Stimulated activated memory B cell treated with anti-CD40 and anti-IgM and Interleukin-4, amounts not matched to agents 10 μg/mL and 1 μg/mL and 100 μg/mL, for 72 hours (primary cell): Measurements from ENCODE around the gene GRIK5.
A peak's percentile ranks its signal among the peaks of the same experiment; 100 is the strongest.

ENCODE experiments used
- ATAC-seq: fragments of 150-1000 bp; cut with Tn5 transposase; 2 replicates; pipeline ENCODE4 v1.10.0; 2021
- H3K27ac Mint-ChIP-seq: one replicate; pipeline ENCODE4 v1.8.0; 2022; ENCODE audit warnings: mild to moderate bottlenecking, mixed read lengths
- H3K27me3 Mint-ChIP-seq: one replicate; pipeline ENCODE4 v1.8.0; 2022; ENCODE audit warnings: mixed read lengths
- H3K36me3 Mint-ChIP-seq: one replicate; pipeline ENCODE4 v1.8.0; 2022; ENCODE audit warnings: mixed read lengths
- H3K4me1 Mint-ChIP-seq: one replicate; pipeline ENCODE4 v1.8.0; 2022; ENCODE audit warnings: mixed read lengths
- H3K4me3 Mint-ChIP-seq: one replicate; pipeline ENCODE4 v1.8.0; 2022; ENCODE audit warnings: mild to moderate bottlenecking, moderate library complexity, mixed read lengths
- H3K9me3 Mint-ChIP-seq: one replicate; pipeline ENCODE4 v1.8.0; 2022; ENCODE audit warnings: mixed read lengths

GRIK5 gene

GRCh38 chr19:41959056-41960053 lies 110.7 kb downstream of the GRIK5 start, which contains the start of gene RABAC1:
TSS of gene RABAC1 (minus strand) at chr19:41959321. CDS start at chr19:41959292, 29 bp downstream.
- ATAC-seq: peak; percentile 96
- H3K9me3 Mint-ChIP-seq: no peaks in the 10 kb centered on the region

DNA sequence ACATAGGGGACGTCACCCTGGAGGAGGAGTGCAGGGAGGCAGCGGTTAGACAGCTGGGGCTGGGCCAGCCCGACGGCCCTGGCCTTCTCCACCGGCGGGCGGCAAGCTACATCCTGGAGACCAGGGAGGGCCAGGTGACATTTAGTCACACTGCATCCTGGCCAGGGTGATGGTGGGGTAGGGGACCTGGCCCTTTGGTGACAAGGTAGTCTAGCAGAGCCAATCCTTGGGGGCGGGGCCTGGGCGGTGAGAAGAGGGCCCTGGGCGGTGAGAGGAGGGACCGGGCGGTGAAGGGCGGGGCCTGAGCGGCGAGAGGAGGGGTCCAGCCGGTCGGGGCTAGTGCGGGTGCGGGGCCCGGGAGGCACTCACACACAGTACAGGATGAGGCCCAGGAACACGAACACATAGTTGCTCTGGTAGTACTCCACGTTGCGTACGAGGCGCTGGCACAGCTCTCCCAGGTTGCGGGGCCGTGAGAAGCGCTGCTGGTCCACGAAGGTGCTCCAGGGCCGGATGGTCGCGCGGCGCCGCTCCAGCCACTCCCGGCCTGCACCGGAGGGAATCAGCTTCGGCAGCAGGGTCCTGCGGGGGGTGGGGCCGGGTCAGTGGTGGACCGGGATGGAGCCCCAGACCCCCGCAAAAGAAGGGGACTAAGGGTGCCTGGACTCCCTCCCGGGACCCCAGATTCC lies 111.5 kb downstream of the GRIK5 start:
- Mint-ChIP-seq H3K4me3 (peak overlapping the region; percentile 90), H3K36me3 (peaks cover 5% of the 10 kb centered on the region), H3K9me3 (no peaks in the 10 kb centered on the region), H3K27me3 (no peaks in the 10 kb centered on the region), H3K4me1 (peaks cover 17% of the 10 kb centered on the region), H3K27ac (peak overlapping the region; percentile 60)
- ATAC-seq: peak; percentile 84

More at GRCh38 chr19:41959056-41960053, 110.7 kb downstream of the GRIK5 start, which contains the start of gene RABAC1:
- Mint-ChIP-seq H3K4me3 (peak within 1 kb of the TSS; percentile 90), H3K27ac (peak within 1 kb of the TSS; percentile 60), H3K4me1 (peaks cover 17% of the 10 kb centered on the region), H3K27me3 (no peaks in the 10 kb centered on the region), H3K36me3 (peaks cover 5% of the 10 kb centered on the region)

- peak; percentile 69 for ATAC-seq
- H3K36me3 Mint-ChIP-seq: peaks cover 5% of the 10 kb centered on the region
- H3K4me1 Mint-ChIP-seq: peaks cover 17% of the 10 kb centered on the region
- no peaks in the 10 kb centered on the region for H3K27me3 Mint-ChIP-seq
- H3K9me3 Mint-ChIP-seq: no peaks in the 10 kb centered on the region
- H3K4me3 Mint-ChIP-seq: peak overlapping the region; percentile 90
- peak overlapping the region; percentile 60 for H3K27ac Mint-ChIP-seq
Measured at GRCh38 chr19:41957838-41958366, 112.1 kb downstream of the GRIK5 start.

- no peaks in the 10 kb centered on the region for H3K27me3 Mint-ChIP-seq
- peaks cover 18% of the 10 kb centered on the region for H3K4me1 Mint-ChIP-seq
- peaks cover 5% of the 10 kb centered on the region for H3K36me3 Mint-ChIP-seq
- H3K9me3 Mint-ChIP-seq: no peaks in the 10 kb centered on the region
- H3K27ac Mint-ChIP-seq: peak overlapping the region; percentile 60
- H3K4me3 Mint-ChIP-seq: no peak overlapping the region
- no peak for ATAC-seq
Measured at GRCh38 chr19:41957161-41957837, 112.7 kb downstream of the GRIK5 start.

- no peak overlapping the region for H3K4me3 Mint-ChIP-seq
- peaks cover 5% of the 10 kb centered on the region for H3K36me3 Mint-ChIP-seq
- ATAC-seq: no peak
- no peak overlapping the region for H3K27ac Mint-ChIP-seq
- H3K27me3 Mint-ChIP-seq: no peaks in the 10 kb centered on the region
- no peaks in the 10 kb centered on the region for H3K9me3 Mint-ChIP-seq
- peaks cover 25% of the 10 kb centered on the region for H3K4me1 Mint-ChIP-seq
Measured at GRCh38 chr19:41956621-41957020, 113.4 kb downstream of the GRIK5 start.

GRCh38 chr19:41955521-41955920 lies 114.5 kb downstream of the GRIK5 start:
- peaks cover 30% of the 10 kb centered on the region for H3K4me1 Mint-ChIP-seq
- no peaks in the 10 kb centered on the region for H3K27me3 Mint-ChIP-seq
- H3K36me3 Mint-ChIP-seq: peaks cover 5% of the 10 kb centered on the region
- ATAC-seq: no peak
- no peak overlapping the region for H3K27ac Mint-ChIP-seq
- no peak overlapping the region for H3K4me3 Mint-ChIP-seq
- H3K9me3 Mint-ChIP-seq: no peaks in the 10 kb centered on the region

DNA sequence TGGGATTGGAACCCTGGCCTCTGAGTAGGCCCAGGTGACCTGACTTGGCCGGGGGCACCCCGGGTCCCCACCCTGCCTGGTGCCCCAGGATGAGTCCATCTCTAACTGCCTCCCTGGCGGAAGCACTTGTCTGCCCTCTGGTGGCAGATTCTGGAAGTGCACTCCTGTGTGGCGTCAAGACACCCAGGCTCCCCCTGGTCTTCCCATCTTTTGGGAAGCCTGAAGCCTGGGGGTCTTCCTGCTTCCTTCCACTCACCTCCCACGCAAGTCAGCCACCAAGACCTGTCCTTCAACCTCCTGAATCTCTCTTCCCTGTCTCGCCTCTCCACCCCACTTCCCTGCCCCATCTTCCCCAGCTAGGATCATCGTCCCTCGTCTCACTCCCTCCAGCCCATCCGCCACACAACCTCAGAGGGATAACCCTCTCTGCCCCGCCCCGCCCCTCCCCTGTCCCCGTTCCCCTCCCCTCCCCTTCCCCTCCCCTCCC lies 118.3 kb downstream of the GRIK5 start:
- Mint-ChIP-seq H3K36me3 (peaks cover 5% of the 10 kb centered on the region), H3K27ac (peak overlapping the region; percentile 96), H3K4me1 (peaks cover 38% of the 10 kb centered on the region), H3K9me3 (no peaks in the 10 kb centered on the region), H3K4me3 (no peak overlapping the region), H3K27me3 (no peaks in the 10 kb centered on the region)
- peak; percentile 91 for ATAC-seq
